Effector memory CD8-positive, alpha-beta T cell (primary cell): ENCODE results near the gene PAX5.

Source experiments
- ATAC-seq: fragments of 150-1000 bp; cut with Tn5 transposase; replicated peaks from 2 replicates; pipeline ENCODE4 v1.10.0; 2021; ENCODE audit warnings: mild to moderate bottlenecking, moderate library complexity
- DNase-seq, 3 experiments: peaks; one replicate each; pipeline ENCODE4 v3.0.0; 2021
- H3K27ac Mint-ChIP-seq, 2 donors: one replicate each; pipeline ENCODE4 v1.8.0; 2022; ENCODE audit warnings: mild to moderate bottlenecking in 2 of 2, mixed read lengths in 2 of 2, moderate library complexity in 2 of 2
- H3K27me3 Mint-ChIP-seq, 2 donors: one replicate each; pipeline ENCODE4 v1.8.0; 2022; ENCODE audit warnings: mixed read lengths in 2 of 2
- H3K36me3 Mint-ChIP-seq: one replicate; pipeline ENCODE4 v1.8.0; 2022; ENCODE audit warnings: mild to moderate bottlenecking, moderate library complexity, mixed read lengths; ENCODE audit not compliant: insufficient read depth
- H3K4me1 Mint-ChIP-seq, 2 donors: one replicate each; pipeline ENCODE4 v1.8.0; 2022; ENCODE audit warnings: low read depth in 2 of 2, mixed read lengths in 2 of 2
- H3K4me3 Mint-ChIP-seq, 2 donors: one replicate each; pipeline ENCODE4 v1.8.0; 2022; ENCODE audit warnings: mild to moderate bottlenecking in 2 of 2, mixed read lengths in 2 of 2, moderate library complexity in 2 of 2
- H3K9me3 Mint-ChIP-seq, 2 donors: one replicate each; pipeline ENCODE4 v1.8.0; 2022; ENCODE audit warnings: mixed read lengths in 2 of 2

PAX5 gene

DNA sequence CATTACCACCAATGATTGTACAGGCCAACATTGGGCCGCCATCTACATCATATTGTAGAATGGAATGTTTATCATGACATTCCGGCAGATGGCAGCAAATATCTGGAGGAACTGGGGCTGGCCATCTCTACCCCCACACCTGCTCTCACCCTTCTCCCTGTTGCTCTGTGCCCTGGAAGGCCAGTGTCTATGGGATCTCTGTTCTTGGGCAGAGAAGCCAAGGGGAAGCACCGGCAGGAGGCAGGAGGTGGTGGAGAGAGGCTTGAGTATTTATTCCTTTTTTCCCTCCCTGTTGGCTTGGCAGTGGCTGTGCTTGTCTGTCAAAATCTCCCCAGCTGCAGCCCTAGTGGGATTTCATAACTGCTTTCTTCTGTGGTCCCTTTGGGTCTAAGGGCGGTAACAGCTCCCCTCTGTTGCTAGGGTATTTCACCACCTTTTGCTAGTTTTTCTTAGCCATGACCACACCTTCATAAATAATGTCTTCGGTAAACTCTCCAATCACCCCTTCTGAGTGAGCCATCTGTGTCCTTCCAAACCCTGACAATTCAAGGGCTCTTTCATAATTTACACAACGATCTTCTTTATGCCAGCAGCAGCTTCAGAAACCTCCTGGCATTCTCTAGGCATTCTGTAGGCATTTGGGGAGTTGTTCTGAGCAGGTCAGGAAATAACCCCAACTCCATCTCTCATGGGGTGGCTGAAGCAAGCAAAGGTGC, 235.6 kb downstream of the PAX5 start:
- peaks cover 37 to 67% of the 10 kb centered on the region in 2 donors for H3K27me3 Mint-ChIP-seq
- no peak overlapping the region for H3K4me3 Mint-ChIP-seq
- DNase-seq (no peak), ATAC-seq (no peak)
- no peak overlapping the region for H3K27ac Mint-ChIP-seq
- peaks cover 2 to 7% of the 10 kb centered on the region in 2 donors for H3K9me3 Mint-ChIP-seq
- H3K4me1 Mint-ChIP-seq, result no peaks in the 10 kb centered on the region
- no peaks in the 10 kb centered on the region for H3K36me3 Mint-ChIP-seq

DNA sequence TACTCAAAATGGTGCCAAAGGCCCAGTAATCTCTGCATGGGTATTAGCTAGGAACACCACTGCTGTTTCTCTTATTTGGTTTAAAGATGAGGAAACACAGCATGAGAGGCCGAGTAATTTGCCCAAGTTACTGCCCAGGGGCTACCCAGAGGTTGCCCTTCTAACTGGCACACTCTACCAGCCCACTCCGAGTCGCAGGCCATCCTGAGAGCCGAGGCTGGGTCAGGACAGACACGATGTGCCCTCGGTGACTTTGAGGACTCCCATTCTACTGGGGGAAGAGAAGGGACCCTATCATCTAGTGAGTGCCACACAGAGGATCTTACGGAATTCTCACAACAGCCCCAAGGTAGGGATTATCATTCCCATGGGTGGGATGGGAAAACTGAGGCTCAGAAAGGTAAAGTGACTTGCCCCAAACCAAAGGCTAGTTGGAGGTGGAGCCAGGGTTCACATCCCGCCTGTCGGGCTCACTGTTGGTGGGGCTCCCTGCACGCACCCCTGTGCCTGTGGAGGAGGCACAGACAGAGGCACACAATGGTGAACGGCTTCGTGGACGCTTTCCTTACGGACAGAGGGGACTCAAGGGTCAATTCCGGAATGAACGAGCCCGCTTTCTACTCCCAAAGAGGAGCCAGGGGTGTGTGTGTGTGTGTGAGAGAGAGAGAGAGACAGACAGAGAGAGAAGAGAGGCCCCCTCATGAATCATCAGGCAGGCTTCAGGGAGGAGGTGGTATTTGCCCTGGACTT, 236.4 kb downstream of the PAX5 start:
- H3K27ac Mint-ChIP-seq, result no peak overlapping the region
- no peaks in the 10 kb centered on the region for H3K36me3 Mint-ChIP-seq
- DNase-seq, result no peak
- H3K4me3 Mint-ChIP-seq, result no peak overlapping the region
- H3K4me1 Mint-ChIP-seq, result no peaks in the 10 kb centered on the region
- peaks cover 37 to 58% of the 10 kb centered on the region in 2 donors for H3K27me3 Mint-ChIP-seq
- peaks cover 6 to 7% of the 10 kb centered on the region in 2 donors for H3K9me3 Mint-ChIP-seq
- ATAC-seq, result no peak

DNA sequence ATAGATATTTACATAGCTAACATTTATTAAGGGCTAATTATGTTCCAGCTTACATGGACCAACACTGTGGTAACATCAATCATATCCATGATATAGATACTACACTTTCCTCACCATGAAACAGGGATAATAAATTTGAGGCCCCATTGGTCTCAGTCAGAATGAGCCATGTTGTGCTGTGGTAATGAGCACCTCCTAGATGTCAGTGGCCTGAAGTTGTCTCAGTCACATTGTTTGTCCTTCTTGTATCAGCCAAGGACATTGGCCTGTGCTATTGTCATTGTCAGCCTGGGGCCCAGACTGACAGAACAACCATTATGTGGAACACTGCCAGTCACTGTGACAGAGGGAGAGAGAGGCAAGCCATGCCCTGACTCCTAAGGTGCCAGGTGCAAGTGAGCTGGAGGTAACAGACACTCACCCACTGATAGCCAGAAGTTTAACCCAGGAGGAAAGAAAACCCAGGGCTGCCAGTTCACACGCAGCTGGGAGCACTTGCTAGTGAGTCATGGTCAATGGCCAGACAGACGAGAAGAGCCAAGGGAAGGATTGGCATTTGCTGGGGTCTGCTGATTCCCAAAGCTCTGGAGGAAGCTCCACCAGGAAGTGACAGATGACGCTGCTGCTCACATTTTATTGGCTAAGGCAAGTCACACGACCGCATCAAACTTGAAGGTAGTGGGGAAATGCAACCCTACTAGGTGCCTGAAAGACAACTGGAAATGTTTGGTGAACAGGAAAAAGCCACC, 237.2 kb downstream of the PAX5 start:
- DNase-seq (no peak), ATAC-seq (no peak)
- H3K36me3 Mint-ChIP-seq, result no peaks in the 10 kb centered on the region

DNA sequence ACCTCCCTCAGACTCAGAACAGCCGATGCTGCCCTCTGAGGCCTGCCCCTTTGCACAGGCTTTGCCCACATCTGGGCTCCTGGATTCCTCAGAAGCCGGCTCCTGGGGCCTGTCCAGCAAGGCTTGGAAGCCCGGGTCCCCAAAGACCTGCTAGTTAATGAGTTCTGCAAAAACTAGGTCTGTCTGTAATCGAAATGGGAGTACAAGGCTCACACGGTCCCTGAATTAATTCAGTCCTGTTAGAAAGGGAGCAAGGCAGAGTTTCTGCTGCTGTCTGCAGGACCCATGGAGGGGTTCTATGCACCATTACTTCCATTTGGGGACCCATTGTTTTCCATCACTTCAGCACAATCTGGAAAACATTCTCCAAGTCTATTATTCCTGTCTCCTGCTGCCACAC, 239.6 kb downstream of the PAX5 start:
- peaks cover 27 to 46% of the 10 kb centered on the region in 2 donors for H3K27me3 Mint-ChIP-seq
- no peak overlapping the region for H3K27ac Mint-ChIP-seq
- H3K9me3 Mint-ChIP-seq, result peaks cover 0 to 8% of the 10 kb centered on the region in 2 donors
- ATAC-seq (no peak), DNase-seq (no peak)
- H3K4me1 Mint-ChIP-seq, result no peaks in the 10 kb centered on the region
- H3K4me3 Mint-ChIP-seq, result no peak overlapping the region
- no peaks in the 10 kb centered on the region for H3K36me3 Mint-ChIP-seq

More for the DNA sequence above, 237.2 kb downstream of the PAX5 start:
- no peaks in the 10 kb centered on the region for H3K4me1 Mint-ChIP-seq
- H3K4me3 Mint-ChIP-seq, result no peak overlapping the region
- peaks cover 7 to 8% of the 10 kb centered on the region in 2 donors for H3K9me3 Mint-ChIP-seq
- H3K27me3 Mint-ChIP-seq, result peaks cover 29 to 52% of the 10 kb centered on the region in 2 donors
- H3K27ac Mint-ChIP-seq, result no peak overlapping the region

DNA sequence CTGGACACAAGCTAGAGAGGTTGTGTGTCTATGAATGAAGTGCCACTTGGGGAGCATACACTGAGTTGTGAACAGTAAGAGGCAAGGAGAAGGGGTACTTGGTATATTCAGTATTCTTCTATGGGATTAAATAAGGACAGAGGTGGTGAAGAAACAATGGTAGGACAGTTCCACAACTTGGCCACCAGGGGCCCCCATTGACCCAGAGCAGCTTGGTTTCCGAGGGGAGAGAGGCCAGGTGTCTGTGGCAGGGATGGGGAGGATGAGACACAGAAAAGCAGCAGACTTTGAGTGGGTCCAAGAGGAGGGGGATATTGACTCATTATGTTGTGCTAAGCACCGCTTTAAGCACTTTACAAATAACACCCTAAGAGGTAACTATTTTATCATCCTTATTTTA, 240.8 kb downstream of the PAX5 start:
- ATAC-seq, result no peak
- DNase-seq, result no peak
- H3K4me1 Mint-ChIP-seq, result no peaks in the 10 kb centered on the region

DNA sequence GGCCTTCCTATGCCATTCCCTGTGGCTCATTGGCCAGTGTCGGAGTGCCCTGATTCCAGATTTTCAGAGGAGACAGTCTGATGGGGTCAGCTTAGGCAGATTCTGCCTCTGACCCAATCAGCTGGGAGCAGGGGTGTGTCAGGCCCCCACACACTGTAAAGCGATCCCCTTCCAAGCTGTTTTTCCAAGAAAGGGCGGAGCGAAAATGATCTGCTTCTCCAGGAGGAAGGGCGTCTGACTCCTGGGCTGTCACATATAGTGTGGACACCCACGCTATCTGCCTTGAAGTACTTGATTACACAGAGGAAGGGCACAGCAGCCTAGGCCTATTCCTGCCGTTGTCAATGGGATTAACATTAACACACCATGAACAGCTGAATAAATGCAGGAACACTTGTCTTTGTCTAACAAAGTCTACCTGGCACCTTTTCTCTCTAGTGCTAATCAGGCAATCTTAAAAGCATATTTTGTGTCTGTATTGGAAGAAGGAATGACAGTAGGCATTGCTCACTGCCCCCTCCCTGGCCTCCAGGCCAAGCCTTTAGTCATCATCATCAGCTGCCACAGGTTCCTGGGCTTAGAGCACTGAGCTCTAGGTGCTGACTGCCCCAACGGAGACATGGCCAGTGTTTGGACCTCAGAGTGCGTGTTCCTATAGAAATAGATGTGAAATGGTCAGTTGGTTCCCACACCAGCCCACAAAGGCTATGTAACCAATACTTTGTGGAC, 242.7 kb downstream of the PAX5 start:
- Mint-ChIP-seq H3K27me3 (peaks cover 35 to 37% of the 10 kb centered on the region in 2 donors), H3K9me3 (peaks cover 0 to 8% of the 10 kb centered on the region in 2 donors), H3K36me3 (no peaks in the 10 kb centered on the region), H3K4me3 (no peak overlapping the region), H3K27ac (no peak overlapping the region), H3K4me1 (no peaks in the 10 kb centered on the region)
- ATAC-seq (no peak), DNase-seq (no peak)

More for the DNA sequence above, 240.8 kb downstream of the PAX5 start:
- no peaks in the 10 kb centered on the region for H3K36me3 Mint-ChIP-seq
- H3K27me3 Mint-ChIP-seq, result peaks cover 28 to 35% of the 10 kb centered on the region in 2 donors
- no peak overlapping the region for H3K27ac Mint-ChIP-seq
- no peak overlapping the region for H3K4me3 Mint-ChIP-seq
- peaks cover 0 to 8% of the 10 kb centered on the region in 2 donors for H3K9me3 Mint-ChIP-seq

DNA sequence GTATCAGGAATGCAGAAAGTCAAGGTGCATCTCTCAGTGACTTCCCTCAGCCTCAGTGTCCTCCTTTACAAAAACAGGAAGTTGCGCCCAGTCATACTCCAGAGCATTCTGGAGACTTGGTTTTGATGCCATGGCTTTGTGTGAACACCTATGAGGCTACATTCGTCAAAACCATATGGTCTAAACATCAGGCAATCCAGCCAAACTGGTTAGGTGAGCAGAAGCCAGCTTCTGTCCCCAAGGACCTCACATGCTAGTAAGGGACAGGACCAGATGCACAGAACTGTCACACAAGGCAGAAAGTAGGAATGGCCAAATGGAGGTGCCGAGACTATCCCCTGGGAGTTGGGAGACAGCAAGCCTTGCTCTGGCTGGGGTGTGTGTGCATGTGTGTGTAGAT, 244.2 kb downstream of the PAX5 start:
- Mint-ChIP-seq H3K27me3 (peaks cover 48% of the 10 kb centered on the region in 2 donors), H3K4me3 (no peak overlapping the region), H3K4me1 (no peaks in the 10 kb centered on the region), H3K36me3 (no peaks in the 10 kb centered on the region), H3K27ac (no peak overlapping the region), H3K9me3 (peaks cover 0 to 8% of the 10 kb centered on the region in 2 donors)
- ATAC-seq, result no peak
- no peak for DNase-seq

DNA sequence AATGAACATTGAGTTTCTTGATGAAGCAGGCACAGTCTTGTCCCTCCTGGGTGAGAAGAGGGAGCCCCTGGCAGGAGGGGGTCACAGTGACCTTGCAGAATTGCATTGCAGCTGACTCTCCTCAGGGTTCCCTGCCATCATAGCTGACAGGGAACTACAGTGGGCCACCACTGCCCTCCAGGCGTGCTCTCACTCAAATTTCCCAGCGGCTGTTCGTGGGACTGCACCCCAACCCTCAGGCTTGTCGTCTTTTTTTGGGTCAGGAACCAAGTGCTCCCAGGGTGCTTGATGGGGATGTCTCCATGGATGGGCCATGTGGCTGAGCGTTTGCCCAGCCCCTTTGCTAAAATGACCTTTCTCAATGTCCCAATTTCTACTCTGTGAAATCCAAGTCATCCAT, 245.5 kb downstream of the PAX5 start:
- peaks cover 58 to 60% of the 10 kb centered on the region in 2 donors for H3K27me3 Mint-ChIP-seq
- ATAC-seq (no peak), DNase-seq (no peak)
- no peaks in the 10 kb centered on the region for H3K36me3 Mint-ChIP-seq
- no peak overlapping the region for H3K27ac Mint-ChIP-seq
- H3K4me1 Mint-ChIP-seq, result no peaks in the 10 kb centered on the region
- no peak overlapping the region for H3K4me3 Mint-ChIP-seq
- H3K9me3 Mint-ChIP-seq, result peaks cover 0 to 6% of the 10 kb centered on the region in 2 donors

DNA sequence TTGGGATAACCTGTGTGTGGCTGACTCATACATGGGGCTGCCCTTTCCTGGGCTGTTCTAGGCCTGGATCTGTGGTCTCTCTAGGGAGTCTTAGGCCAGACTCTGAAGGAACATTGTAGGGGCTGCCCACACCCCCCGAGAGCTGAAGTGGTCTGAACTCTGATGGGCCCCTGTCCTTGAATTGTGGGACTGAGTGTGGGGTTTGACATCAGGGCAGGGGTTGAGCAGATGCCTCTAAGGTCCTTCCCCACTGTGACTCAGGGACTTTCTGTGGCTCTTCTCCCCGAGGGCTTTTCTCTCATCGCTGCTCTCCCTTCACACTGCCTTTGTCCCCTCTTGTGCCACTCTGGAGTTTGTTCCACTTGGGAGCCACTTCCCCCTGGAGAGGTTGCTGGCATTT, 246.4 kb downstream of the PAX5 start:
- Mint-ChIP-seq H3K4me1 (no peaks in the 10 kb centered on the region), H3K4me3 (no peak overlapping the region), H3K9me3 (peaks cover 0 to 1% of the 10 kb centered on the region in 2 donors), H3K27me3 (peaks cover 58 to 65% of the 10 kb centered on the region in 2 donors), H3K36me3 (no peaks in the 10 kb centered on the region), H3K27ac (no peak overlapping the region)
- DNase-seq (no peak), ATAC-seq (no peak)
